Stimulated activated CD4-positive, alpha-beta T cell treated with anti-CD3 and anti-CD28 coated beads, Interleukin-2, amount 100 ng/mL, for 48 hours (primary cell): ENCODE results near the gene TJP2.
A peak's percentile ranks its signal among the peaks of the same experiment; 100 is the strongest.

ENCODE experiments used
- DNase-seq, 2 donors: peaks; one replicate each; pipeline ENCODE4 v3.0.0-alpha.2; 2020

TJP2 gene

DNA sequence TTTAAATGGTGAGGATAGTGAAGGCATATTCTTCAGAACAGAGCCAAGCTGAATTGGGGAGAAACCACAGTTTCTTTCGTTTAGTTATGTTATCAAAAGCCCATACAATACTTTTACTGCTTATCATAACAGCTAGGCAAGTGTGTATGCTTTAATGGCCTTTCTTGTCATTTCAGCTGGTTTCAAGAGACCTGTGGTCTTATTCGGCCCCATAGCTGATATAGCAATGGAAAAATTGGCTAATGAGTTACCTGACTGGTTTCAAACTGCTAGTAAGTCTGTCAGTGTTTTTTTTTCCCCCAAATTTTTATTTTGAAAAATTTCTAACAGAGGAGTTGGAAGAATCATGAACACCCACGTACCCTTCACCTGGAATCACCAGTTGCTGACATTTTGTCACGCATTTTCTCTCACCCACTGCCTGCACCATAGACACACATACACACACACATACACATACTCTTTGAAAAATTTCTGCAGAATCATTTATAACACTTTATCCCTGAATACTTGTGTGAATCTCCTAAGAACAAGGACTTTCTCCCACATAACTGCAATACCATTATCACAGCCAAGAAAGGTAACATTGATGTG, 63.7 kb downstream of the TJP2 start:
- no peak for DNase-seq

DNA sequence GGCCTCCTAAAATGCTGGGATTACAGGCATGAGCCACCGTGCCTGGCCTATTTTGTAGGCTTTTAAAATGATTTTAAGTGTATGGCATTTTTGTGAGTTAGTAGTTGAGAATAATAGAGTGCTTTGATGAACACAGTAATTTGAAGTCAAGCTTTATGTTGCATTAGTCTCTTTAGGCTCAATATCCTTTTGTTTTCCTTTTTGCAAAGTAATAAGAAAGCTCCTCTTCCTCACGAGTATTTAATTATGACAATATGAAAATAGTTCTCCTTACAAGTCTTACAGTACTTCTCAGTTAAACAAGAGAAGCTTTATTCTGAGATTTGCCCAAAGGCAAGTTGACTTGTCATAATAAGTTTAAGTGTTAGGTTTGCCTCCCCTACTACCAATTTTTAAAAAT, 69.0 kb downstream of the TJP2 start:
- no peak for DNase-seq

DNA sequence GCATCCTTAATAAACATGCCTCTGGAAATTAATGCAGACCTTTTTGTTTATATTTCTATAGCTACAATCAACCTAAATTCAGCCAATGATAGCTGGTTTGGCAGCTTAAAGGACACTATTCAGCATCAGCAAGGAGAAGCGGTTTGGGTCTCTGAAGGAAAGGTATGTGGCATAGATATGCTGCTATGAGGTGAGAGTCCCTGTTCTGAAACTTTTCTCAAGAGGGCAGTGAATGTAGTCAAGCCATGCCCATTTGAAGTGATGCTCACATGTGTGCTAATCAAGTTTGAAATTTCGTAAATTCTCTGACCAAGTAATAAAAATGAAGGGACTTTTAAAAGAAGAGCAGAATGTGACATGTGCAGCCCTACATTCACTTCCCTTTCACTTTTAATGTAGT, 72.6 kb downstream of the TJP2 start:
- DNase-seq, result no peak

DNA sequence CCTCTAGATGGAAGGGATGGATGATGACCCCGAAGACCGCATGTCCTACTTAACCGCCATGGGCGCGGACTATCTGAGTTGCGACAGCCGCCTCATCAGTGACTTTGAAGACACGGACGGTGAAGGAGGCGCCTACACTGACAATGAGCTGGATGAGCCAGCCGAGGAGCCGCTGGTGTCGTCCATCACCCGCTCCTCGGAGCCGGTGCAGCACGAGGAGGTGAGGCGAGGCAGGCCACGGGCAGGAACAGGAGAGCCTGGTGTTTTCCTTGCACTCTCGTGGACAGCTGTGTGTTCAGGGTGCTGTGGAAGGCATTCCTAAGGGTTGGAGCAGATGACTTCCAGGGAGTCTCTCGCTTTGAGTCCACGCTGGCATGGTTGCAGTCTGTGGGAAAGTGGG, 73.9 kb downstream of the TJP2 start:
- no peak for DNase-seq

DNA sequence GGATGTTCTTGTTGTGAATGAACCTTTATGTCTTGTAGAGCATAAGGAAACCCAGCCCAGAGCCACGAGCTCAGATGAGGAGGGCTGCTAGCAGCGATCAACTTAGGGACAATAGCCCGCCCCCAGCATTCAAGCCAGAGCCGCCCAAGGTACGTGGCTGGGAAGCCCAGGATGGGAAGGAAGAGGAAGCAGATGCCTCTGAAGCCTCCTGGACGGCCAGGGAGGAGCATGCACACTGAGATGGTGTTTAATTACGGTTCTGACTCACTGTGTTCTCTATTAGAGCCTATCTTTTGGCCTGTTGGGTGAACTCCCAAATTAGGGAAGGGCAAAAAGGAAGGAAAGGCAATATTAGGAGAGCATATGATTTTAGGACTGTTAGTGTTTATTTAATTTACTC, 75.3 kb downstream of the TJP2 start:
- no peak for DNase-seq

DNA sequence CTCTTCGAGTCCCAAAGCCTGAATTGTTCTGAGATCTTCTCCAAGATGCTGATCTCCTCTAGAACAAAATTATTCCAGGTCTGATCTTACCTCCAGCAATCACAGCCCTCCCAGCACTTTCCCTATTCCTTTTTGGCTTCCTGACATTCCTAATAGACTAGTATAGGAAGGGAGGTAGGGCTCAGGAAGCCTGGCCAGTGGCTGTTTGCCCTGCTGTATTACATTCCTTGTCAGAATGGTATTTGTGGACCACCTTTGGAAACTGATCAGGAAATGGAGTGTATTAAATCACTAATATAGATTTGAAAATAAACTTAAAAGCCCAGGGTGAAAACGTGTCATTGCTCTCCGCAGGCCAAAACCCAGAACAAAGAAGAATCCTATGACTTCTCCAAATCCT, 76.6 kb downstream of the TJP2 start:
- no peak for DNase-seq

DNA sequence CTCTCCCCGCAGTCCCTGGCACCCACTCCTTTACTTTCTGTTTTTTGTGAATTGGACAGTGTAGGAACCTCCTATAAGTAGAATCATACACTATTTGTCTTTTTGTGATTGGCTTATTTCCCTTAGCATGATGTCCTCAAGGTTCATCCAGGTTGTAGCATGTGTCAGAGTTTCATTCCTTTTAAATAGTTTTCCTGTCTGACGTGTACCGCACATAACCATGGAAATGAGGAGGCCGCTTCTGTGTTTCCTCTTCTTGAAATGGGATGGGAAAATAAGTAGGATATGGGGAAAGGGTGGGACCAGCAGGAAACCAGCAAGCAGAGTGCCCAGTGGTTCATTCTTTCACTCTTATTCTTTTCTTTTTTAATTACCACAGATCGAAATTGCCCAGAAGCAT, 78.4 kb downstream of the TJP2 start:
- DNase-seq, result no peak

DNA sequence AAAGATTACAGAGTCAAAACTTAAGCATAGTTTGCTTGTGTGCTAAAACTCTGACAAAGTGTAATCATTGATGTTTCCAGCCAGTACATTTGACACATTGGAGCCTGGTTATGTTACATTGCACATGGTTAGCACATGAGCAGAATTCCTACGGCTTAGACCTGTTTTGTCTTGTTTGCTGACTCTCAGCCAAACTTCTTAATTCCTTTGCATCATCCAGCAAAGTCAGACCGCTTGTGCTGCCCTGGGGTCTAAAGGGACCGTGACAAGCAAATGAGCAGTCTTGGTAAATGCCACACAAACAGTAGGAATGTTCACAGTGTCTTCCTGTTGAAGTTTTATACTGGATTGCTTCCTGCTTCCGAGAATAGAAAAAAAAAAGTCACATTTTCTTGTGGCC, 79.0 kb downstream of the TJP2 start:
- DNase-seq, result no peak

DNA sequence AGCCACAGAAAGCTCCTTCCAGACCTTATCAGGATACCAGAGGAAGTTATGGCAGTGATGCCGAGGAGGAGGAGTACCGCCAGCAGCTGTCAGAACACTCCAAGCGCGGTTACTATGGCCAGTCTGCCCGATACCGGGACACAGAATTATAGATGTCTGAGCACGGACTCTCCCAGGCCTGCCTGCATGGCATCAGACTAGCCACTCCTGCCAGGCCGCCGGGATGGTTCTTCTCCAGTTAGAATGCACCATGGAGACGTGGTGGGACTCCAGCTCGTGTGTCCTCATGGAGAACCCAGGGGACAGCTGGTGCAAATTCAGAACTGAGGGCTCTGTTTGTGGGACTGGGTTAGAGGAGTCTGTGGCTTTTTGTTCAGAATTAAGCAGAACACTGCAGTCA, 80.1 kb downstream of the TJP2 start:
- DNase-seq, result no peak

DNA sequence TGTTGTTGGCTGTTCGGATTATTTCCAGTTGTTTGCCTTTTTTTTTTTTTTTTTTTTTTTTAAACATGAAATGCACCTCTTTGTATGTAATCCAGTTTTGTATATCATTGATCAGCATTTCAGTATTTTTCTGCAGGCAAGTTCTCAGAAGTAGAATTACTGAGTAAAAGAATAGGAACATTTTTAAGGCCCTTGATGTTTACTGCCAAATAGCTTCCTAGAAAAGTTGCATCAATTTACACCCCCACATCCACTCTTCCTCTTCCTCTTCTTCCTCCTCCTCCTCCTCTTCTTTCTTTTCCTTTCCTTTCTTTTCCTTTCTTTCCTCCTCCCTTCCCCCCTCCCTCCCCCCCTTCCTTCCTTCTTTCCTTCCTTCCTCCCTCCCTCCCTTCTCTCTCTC, 81.5 kb downstream of the TJP2 start:
- no peak for DNase-seq

DNA sequence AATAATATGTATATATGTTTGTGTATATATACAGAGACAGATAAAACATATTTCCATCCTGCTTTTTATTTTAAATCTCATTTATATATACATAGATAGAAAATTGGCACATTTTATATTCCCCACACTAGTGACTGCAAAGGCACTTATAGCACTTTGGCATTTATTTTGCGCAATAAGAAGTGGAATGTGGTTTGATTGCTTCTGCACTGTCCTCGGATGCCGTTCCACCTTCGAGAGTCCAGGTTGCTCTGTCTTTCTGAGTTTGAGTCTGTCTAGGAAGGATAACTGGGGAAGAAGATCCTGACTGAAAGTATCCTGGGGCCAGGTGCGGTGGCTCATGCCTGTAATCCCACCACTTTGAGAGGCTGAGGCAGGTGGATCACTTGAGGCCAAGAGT, 84.5 kb downstream of the TJP2 start:
- no peak for DNase-seq

DNA sequence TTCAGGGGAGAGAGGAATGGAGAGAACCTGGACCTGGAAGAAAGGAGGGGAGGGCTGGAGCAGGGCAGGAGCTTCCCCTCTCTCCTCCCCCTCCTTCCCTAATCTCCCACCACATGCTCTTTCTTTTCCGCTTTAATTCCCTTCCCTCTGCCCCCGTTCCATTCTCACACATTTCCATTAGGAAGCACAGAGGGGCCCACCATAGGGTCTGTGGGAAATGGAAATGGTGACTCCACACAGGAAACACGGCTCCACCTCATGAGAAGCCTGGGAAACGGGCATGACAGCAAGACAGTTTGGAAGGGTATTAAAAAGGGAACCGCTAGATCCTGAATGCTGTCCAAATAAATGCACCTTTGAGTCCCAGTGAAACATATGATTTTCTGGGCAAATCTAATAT, 86.1 kb downstream of the TJP2 start:
- no peak for DNase-seq

DNA sequence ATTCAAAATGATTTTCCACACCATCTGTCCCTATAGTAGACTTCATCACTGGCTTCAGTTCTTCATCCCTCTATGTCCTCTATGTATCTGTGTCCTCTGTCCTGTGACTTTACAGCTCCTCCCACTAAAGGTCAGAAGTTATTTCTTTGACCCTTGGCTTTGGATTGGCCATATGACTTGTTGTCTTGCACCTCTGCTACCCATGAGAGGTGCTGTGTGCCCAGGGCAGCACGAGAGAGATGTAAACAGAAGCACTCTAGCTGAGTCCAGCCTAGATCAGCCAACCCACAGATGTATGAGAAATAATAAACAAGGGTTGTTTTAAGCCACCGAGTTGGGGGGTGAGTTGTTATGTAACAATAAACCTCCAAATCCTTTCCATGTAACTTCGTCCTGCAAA, 87.6 kb downstream of the TJP2 start:
- no peak for DNase-seq

DNA sequence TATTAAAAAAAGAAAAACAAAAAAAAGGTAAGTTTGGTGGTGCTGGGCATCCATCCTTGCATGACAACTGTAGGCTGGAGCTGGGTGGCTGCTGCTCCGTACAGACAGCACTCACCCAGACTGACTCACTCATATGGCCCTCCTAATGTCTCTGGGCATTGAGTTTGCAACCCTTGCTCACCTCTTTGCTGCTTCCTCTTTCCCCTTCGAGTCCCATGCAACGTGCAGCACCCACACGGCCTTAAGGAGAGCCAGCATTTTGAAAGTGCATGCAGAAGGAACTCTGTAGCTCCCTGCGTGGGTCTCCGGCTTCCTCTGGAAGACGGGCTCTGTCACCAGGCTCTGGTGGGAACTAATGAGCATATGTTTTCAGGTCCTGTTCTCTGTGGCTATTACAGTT, 90.4 kb downstream of the TJP2 start:
- DNase-seq, result no peak

DNA sequence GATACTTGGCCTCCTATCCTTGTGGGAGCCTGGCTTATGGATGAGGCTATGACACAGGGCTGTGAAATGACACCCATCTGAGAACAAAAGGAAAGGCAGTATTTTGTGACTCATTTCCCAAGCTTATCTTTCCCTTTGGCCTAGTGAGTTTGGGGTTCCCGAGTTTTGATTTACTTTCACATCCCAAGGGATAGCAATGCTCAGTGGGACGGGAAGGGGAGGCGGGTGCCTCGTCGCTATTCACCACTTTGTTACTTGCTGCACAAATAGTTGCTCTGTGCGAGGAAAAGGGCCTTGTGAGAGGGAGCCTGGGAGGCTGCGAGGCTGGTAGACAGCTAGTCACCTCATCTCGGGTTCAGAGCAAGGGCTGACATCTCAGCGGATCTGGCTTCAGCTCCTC, 91.8 kb downstream of the TJP2 start:
- DNase-seq, result no peak

DNA sequence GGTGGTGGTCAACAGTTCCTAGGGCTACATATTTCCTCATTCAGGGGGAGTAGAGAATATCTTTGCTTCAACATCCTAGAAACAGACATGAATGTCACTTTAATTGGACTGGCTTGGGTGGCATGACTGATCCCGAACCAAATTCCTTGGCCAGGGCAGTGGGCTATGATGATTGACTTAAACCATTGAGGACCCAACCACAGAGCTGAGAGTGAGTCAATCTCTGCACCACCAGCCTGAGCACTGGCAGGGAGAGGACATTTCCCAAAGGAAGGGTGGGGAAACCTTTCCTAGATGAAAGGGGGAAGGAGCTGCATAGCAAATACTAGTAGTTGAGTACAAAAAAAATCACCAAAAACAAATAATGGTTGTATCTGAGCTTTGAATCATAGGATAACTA, 98.1 kb downstream of the TJP2 start:
- no peak for DNase-seq

DNA sequence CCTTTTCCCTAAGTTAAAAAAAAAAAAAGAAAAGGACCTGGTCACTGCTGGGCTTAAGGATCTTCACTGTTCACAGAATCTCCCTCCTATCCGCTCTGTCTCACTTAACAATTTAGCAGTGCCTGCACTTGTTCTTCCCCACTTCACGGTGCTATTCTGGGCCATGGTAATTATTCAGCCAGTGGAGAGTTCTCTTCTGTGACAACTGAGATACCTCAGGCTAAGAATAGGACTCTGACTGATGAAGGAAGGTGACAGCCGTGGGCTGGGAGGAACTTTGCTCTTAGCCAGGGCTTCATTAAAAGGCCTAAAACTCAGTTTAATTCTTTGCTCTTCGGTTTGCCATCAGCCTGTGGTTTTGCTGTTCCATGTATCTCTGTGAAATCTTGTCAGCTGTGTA, 99.1 kb downstream of the TJP2 start:
- DNase-seq, result no peak

DNA sequence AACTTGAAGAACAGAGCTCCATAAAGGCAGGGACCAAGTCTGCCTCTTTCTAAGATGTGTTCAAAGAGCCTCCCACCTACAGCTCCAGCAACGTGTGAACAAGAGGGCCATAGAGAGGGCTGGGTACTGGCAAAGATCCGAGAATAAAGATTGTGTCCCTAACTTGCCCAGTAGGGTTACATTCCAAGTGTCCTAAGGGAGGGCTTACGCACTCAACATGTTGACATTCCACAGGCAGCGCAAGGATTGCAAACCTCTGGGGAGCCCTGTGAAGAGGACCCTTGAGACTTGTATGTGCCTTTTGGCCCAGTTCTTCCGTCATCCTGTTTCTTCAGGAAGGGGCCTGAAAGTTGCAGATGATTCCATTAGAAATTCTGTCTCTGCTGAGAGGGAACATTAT, 102.7 kb downstream of the TJP2 start:
- DNase-seq, result no peak

DNA sequence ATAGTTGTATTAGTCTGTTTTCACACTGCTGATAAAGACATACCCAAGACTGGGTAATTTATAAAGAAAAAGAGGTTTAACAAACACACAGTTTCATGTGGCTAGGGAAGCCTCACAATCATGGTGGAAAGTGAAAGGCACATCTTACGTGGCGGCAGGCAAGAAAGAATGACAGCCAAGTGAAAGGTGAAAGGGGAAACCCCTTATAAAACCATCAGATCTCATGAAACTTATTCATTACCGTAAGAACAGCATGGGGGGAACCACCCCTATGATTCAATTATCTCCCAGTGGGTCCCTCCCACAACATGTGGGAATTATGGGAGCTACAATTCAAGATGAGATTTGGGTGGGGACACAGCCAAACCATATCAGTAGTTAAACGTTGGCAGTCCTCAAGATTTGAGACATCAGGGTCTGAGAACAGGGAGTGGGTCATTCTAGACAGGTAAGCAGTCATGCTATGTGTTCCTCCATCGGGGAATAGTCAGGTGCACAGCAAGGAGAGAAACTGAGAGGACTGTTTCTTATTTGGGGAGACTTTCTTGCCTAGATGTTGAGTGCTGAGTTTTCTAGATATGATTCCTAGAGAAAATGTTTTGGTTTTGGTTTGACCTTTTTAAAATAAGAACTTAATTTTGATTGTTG, 105.1 kb downstream of the TJP2 start:
- DNase-seq, result peak; percentile 7

DNA sequence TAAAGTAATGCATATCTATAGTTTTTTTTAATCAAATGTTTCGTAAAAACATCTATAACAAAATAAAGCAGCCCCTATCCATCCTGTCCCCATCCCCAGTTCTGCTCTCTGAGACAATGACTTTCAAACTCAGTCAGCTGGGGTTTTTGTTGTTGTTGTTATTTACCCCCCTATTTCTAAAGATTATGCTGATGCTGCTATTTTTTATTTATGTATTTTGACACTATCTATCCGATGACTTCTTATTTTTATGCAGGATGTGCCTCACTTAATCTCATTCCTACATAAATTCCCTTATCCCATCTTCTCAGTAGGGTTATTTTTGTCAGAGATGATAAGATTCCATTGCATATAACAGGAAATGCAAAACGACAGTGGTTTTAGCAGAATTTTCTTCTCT, 105.7 kb downstream of the TJP2 start:
- DNase-seq, result no peak

DNA sequence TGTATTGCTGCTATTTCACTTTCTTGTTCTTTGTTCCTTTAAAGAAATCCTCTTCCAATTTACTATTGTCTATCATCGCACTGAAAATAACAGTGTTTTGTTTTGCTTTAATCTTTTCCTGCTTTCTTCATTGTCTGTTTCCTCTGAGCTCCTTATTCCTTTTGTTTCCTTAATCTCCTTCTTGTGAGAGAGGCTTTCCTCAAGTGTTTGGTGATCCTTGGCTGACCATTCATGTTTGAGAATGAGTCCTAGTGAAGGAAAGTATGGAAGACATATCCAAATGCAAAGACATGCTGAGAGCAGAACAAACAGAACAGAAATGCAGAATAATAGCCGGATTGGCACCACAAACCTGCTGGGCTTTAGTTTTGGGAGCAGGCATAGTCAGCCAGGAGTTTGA, 108.9 kb downstream of the TJP2 start:
- no peak for DNase-seq

DNA sequence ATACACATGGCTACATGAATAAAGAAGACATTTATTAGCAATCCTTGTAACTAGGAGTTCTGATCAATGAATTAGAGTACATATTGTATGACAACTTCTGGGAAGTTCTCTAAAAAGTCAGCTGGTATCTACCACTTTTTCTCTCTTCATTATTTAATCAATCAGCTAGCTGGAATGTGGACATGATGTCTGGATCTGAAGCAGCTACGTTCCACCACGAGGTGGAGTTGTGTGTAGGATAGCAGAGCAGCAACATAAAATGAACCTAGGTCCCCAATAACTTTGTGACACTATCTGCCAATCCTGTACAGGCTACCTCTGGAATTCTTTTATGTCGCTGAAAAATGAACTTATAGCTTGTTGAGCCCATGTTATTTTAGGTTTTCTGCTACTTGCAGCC, 118.0 kb downstream of the TJP2 start:
- no peak for DNase-seq

DNA sequence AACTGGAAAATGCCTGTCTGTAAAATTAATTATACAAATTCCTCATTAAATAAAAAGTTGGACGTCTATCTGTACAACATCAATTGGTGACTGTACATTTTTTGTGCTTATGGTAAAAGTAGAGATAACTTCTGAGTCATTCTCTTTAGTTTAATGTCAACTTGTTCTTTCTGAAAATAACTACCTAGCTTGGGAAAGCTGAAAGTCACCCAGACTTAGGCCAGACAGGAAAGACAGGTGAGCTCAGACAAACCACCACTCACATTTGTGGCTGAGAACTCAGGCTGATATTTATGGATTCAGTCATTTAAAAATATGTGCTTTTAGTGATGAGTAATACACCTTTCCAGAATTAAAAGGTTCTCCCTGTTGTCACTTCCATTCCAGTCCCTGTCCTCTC, 119.1 kb downstream of the TJP2 start:
- DNase-seq, result no peak

DNA sequence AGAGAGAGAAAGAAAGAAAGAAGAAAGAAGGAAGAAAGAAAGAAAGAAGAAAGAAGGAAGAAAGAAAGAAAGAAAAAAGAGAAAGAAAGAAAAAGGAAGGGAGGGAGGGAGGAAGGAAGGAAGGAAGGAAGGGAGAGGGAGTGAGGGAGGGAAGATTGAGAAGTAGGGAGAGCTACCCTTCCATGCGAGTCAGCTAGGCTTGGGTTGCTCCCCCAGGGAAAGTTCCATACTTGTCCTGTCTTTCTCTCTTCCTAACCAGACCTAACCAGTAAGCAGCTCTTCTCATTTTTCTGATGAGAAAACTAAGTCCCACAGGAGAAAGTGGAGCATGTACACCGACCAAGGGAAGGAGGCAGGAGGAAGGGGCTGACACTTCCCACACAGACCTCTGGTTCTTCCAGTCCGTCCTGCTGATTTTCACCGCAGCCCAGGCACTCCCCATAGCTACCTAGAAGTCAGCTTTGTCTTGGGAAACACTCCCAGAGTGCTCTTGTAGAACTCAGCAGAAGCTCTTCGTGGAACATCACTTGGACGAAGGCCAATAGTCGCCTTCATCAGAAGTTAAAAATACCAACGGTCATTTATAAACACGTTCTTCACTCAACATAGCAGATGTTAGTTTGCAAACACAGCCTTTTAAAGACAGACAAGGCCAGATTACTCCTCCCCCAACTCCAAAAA, 121.9 kb downstream of the TJP2 start:
- DNase-seq, result no peak
